ENCODE measurements around the gene ISM1.

The ISM1 gene

DNA sequence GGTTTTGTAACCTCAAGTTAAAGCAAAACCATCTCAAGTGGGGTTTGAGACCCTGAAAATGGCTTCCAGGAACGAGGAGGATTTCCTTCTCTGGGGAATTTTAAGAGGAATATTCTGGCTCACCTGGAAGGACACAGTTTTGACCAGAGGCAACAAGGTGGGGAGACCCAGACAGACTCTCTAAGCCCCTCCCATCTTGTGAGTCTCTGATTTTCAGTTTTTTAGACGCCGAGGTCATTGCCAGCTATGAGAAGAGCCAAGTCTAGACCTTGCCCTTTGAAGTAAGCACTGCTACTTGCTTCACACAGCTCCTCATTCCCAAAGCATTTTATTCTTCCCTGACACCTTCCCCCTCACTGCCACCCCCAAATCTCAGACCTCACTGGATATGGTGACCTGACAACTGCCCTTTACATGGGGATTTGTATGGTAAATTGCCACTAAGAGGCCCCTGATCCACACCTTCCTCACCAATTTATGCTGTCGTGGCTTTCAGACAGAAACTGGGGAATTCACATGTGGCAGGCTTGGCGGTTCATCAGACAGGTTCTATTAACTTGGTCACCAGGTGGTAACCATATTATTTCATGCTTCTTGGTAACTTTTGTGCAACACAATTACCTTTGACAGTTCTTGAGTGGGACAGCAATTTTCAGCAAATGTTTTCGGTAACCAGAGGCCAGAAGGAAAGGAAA is 116.2 kb downstream of the ISM1 start:
- no peak for TF ChIP-seq CTCF (IDR thresholded peaks at IDR 0.05; ENCODE audit: low read depth, low read length, missing control alignments)
- H3K4me3 ChIP-seq (replicated peaks; ENCODE audit: low read depth, low read length): no peak overlapping the region
- no peak for DNase-seq (ENCODE audit: extremely low read depth, low read depth)

- no peak overlapping the region for H3K4me3 ChIP-seq (replicated peaks; ENCODE audit: low read depth, low read length)
- no peak for TF ChIP-seq CTCF (IDR thresholded peaks at IDR 0.05; ENCODE audit: low read depth, low read length, missing control alignments)
- no peak for DNase-seq (ENCODE audit: extremely low read depth, low read depth)
These were observed 117.1 kb downstream of the ISM1 start for GRCh38 chr20:13338097-13338661.

GRCh38 chr20:13338999-13339411 is 117.9 kb downstream of the ISM1 start:
- no peak for DNase-seq (ENCODE audit: extremely low read depth, low read depth)
- H3K4me3 ChIP-seq (replicated peaks; ENCODE audit: low read depth, low read length): no peak overlapping the region
- TF ChIP-seq CTCF (IDR thresholded peaks at IDR 0.05; ENCODE audit: low read depth, low read length, missing control alignments): no peak

DNA sequence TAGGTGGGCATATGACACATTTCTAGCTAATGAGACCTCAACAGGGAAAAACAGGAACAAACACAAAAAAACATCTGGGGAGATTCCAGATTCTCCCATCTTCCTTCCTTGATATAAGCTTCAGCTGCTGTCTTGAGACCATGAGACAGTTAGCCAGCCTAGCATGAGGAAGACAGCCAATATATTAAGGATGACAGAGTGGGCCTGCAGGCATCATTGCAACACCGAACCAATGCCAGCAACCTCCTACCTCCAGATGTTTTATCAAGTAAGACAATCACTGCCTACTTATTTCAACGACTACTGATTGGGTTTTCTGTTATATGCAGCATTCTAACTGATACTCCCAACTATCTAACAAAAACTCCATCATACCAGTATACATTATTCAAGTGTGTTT is 119.0 kb downstream of the ISM1 start:
- no peak overlapping the region for H3K4me3 ChIP-seq (replicated peaks; ENCODE audit: low read depth, low read length)
- TF ChIP-seq CTCF (IDR thresholded peaks at IDR 0.05; ENCODE audit: low read depth, low read length, missing control alignments): no peak
- no peak for DNase-seq (ENCODE audit: extremely low read depth, low read depth)

GRCh38 chr20:13341737-13342393 is 120.8 kb downstream of the ISM1 start:
- peak; percentile 52 for DNase-seq (ENCODE audit: extremely low read depth, low read depth)
- TF ChIP-seq CTCF (IDR thresholded peaks at IDR 0.05; ENCODE audit: low read depth, low read length, missing control alignments): no peak
- H3K4me3 ChIP-seq (replicated peaks; ENCODE audit: low read depth, low read length): no peak overlapping the region

- TF ChIP-seq CTCF (IDR thresholded peaks at IDR 0.05; ENCODE audit: low read depth, low read length, missing control alignments): no peak
- DNase-seq (ENCODE audit: extremely low read depth, low read depth): no peak
These were observed 121.6 kb downstream of the ISM1 start for GRCh38 chr20:13342469-13343242.

More at GRCh38 chr20:13342469-13343242, 121.6 kb downstream of the ISM1 start:
- no peak overlapping the region for H3K4me3 ChIP-seq (replicated peaks; ENCODE audit: low read depth, low read length)
